ENCODE data around the gene RPL13. TPM values are rescaled to one million over a fixed set of nuclear protein-coding genes. Genes with fewer than 3 reads are reported as not detected.

RPL13 gene
- total and polyA plus RNA-seq, 2 of the 13 experiments (the other 11 are each of a cell fraction or from before 2014, with no cell fraction given), result 2,988 to 4,411 TPM

- no peak for TF ChIP-seq SP2 (CRISPR knock-in tag; IDR thresholded peaks at IDR 0.05)
- TF ChIP-seq FOXP1 (IDR thresholded peaks at IDR 0.05), result no peak
- no peak for TF ChIP-seq FOXP1 (CRISPR knock-in tag; IDR thresholded peaks at IDR 0.05)
- TF ChIP-seq ZNF230 (CRISPR knock-in tag; IDR thresholded peaks at IDR 0.05), result 0 out of 2 replicates have a peak, but pooled peaks have one; percentile 16
- no peak for TF ChIP-seq CREBL2 (CRISPR knock-in tag; IDR thresholded peaks at IDR 0.05; ENCODE audit: borderline replicate concordance)
- peak; percentile 29; the same call in 1 of the 2 replicates for TF ChIP-seq TAF1 (CRISPR knock-in tag; IDR thresholded peaks at IDR 0.05)
- TF ChIP-seq ZNF557 (CRISPR knock-in tag; IDR thresholded peaks at IDR 0.05), result no peak
- TF ChIP-seq ELF3 (CRISPR knock-in tag; IDR thresholded peaks at IDR 0.05), result no peak
- no peak for TF ChIP-seq ZFP36L1 (CRISPR knock-in tag; IDR thresholded peaks at IDR 0.05)
- TF ChIP-seq HDAC1 (CRISPR knock-in tag; IDR thresholded peaks at IDR 0.05), result peak; percentile 41; the same call in 1 of the 2 replicates
- no peak for TF ChIP-seq RNF219 (CRISPR knock-in tag; IDR thresholded peaks at IDR 0.05)
- TF ChIP-seq BRCA1 (CRISPR knock-in tag; IDR thresholded peaks at IDR 0.05), result no peak
- no peak for TF ChIP-seq ZNF616 (CRISPR knock-in tag; IDR thresholded peaks at IDR 0.05; ENCODE audit: low read depth)
- no peak for TF ChIP-seq ZNF652 (CRISPR knock-in tag; IDR thresholded peaks at IDR 0.05; ENCODE audit: borderline replicate concordance, low read depth)
- peak; percentile 88 for TF ChIP-seq KDM2A (CRISPR knock-in tag; IDR thresholded peaks at IDR 0.05; ENCODE audit: borderline replicate concordance, low read depth)
- TF ChIP-seq NFRKB (IDR thresholded peaks at IDR 0.05), result no peak
- TF ChIP-seq ZNF7 (CRISPR knock-in tag; IDR thresholded peaks at IDR 0.05), result no peak
- peak; percentile 41 for TF ChIP-seq TEAD3 (CRISPR knock-in tag; optimal IDR thresholded peaks at IDR 0.05; ENCODE audit: borderline replicate concordance)
- 0 out of 2 replicates have a peak, but pooled peaks have one; percentile 11 for TF ChIP-seq PAXIP1 (CRISPR knock-in tag; conservative IDR thresholded peaks at IDR 0.05)
- 0 out of 2 replicates have a peak, but pooled peaks have one; percentile 9 for TF ChIP-seq ZBTB2 (CRISPR knock-in tag; IDR thresholded peaks at IDR 0.05; ENCODE audit: low read depth)
- no peak for TF ChIP-seq SMARCE1 (IDR thresholded peaks at IDR 0.05; ENCODE audit: borderline replicate concordance)
- peak; percentile 73 for TF ChIP-seq SMC3 (IDR thresholded peaks at IDR 0.05; ENCODE audit: low read length)
- peak; percentile 60; the same call in 1 of the 2 replicates for TF ChIP-seq MIER3 (CRISPR knock-in tag; IDR thresholded peaks at IDR 0.05; ENCODE audit: borderline replicate concordance)
- no peak for TF ChIP-seq NONO (IDR thresholded peaks at IDR 0.05)
- TF ChIP-seq NONO (CRISPR knock-in tag; conservative IDR thresholded peaks at IDR 0.05), result peak; percentile 75
Measured at GRCh38 chr16:89556750-89557689, 3.5 kb upstream of the RPL13 start (continued).
